Activated CD4-positive, alpha-beta T cell treated with anti-CD3 and anti-CD28 coated beads, Interleukin-2, amount 10 ng/mL, durations not matched to agents 7 days and 5 days (primary cell): Measurements from ENCODE around the gene HERC5. TPM values are rescaled to one million over a fixed set of nuclear protein-coding genes. Genes with fewer than 3 reads are reported as not detected.
"Not testable (repeated sequence)": the region's sequence is repeated elsewhere in the genome, so short reads cannot be mapped to it uniquely, and the experiment has no call there.

ENCODE experiments used
- CTCF ChIA-PET: fragments of 350-600 bp; sonication (Branson Sonifier 250); formaldehyde crosslinking; loops from one replicate; lab custom pipeline; 2021; ENCODE audit warnings: antibody characterized with exemption; lab: Charles Lee
- POLR2A ChIA-PET: fragments of 350-600 bp; sonication (Branson Sonifier 250); formaldehyde crosslinking; loops from one replicate; lab custom pipeline; 2021; ENCODE audit warnings: antibody characterized with exemption; lab: Charles Lee
- DNase-seq: peaks from one replicate; pipeline ENCODE4 v3.0.0-alpha.2; 2020
- H3K27ac Mint-ChIP-seq: one replicate; pipeline ENCODE4 v1.8.0; 2021; ENCODE audit warnings: mild to moderate bottlenecking, moderate library complexity, mixed read lengths
- H3K27me3 Mint-ChIP-seq: one replicate; pipeline ENCODE4 v1.8.0; 2021; ENCODE audit warnings: mixed read lengths
- H3K36me3 Mint-ChIP-seq: one replicate; pipeline ENCODE4 v1.8.0; 2021; ENCODE audit warnings: low read depth, mixed read lengths
- H3K4me1 Mint-ChIP-seq: one replicate; pipeline ENCODE4 v1.8.0; 2021; ENCODE audit warnings: mixed read lengths
- H3K4me3 Mint-ChIP-seq: one replicate; pipeline ENCODE4 v1.8.0; 2021; ENCODE audit warnings: mild to moderate bottlenecking, moderate library complexity, mixed read lengths
- H3K9me3 Mint-ChIP-seq: one replicate; pipeline ENCODE4 v1.8.0; 2021; ENCODE audit warnings: mixed read lengths
- total RNA-seq, 2 experiments: library from RNA; stranded (reverse); gene quantifications; one replicate each; pipeline ENCODE4 v1.2.3, GENCODE V29; 2021

HERC5 gene
- total RNA-seq, 2 experiments from 2014 or later: 47.8 to 49.2 TPM

DNA sequence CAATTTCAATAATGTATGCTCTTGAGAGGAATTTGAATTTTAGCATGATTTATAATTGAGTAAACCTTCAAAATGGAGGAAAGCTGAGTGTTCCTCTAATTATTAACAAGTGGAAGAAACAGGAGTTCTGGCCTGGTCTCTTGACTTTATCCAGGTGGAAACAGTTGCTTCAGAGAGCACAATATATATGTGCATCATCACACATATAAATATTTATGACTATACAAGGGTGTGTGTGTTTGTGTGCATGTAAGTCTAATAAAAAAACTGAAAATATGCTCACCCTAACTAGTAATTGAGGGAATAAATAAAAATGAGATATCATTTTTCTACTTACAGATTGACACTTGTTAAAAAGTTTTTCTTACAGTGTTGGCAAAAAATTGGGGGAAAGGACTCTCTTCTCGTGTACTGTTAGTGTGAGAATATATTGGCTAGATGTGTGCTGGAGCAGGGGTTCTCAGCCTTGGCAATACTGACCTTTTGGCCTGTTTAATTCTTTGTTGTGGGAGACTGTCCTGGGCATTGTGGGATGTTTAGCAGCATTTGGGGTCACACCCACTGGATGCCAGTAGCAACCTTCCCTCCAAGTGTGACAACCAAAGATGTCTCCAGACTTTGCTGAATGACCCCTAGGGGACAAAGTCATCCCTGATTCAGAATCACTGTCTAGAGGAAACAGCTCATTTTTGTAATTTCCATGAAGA is 20.8 kb upstream of the HERC5 start:
- H3K36me3 Mint-ChIP-seq: peaks cover 66% of the 10 kb centered on the region
- H3K4me3 Mint-ChIP-seq: no peak overlapping the region
- POLR2A ChIA-PET: no interaction called here
- no peak for DNase-seq
- H3K27ac Mint-ChIP-seq: no peak overlapping the region
- H3K9me3 Mint-ChIP-seq: peaks cover 7% of the 10 kb centered on the region
- CTCF ChIA-PET: no interaction called here
- H3K27me3 Mint-ChIP-seq: no peaks in the 10 kb centered on the region
- H3K4me1 Mint-ChIP-seq: peaks cover 8% of the 10 kb centered on the region

DNA sequence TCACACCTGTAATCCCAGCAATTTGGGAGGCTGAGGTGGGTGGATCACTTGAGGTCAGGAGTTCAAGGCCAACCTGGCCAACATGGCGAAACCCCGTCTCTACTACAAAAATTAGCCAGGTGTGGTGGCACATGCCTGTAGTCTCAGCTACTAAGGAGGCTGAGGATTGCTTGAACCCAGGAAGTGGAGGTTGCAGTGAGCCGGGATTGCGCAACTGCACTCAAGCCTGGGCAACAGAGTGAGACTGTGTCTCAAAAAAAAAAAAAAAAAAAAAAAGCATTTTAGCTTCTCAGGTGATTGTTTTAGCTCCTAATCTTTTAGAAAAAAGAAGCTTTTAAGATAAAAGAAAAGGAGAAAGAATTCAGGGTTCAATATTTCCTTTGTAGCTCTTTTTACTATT is 19.0 kb upstream of the HERC5 start:
- H3K9me3 Mint-ChIP-seq, POLR2A ChIA-PET, H3K4me3 Mint-ChIP-seq, H3K4me1 Mint-ChIP-seq, H3K27ac Mint-ChIP-seq, DNase-seq, H3K27me3 Mint-ChIP-seq: not testable (repeated sequence)
- CTCF ChIA-PET: interaction anchor here (1.4 to 1.9 kb wide), 4 partner anchors 9 to 71 kb away, joined by 3 to 8 read pairs (median 6); no protein-coding TSS in a partner anchor
- H3K36me3 Mint-ChIP-seq: peaks cover 73% of the 10 kb centered on the region

DNA sequence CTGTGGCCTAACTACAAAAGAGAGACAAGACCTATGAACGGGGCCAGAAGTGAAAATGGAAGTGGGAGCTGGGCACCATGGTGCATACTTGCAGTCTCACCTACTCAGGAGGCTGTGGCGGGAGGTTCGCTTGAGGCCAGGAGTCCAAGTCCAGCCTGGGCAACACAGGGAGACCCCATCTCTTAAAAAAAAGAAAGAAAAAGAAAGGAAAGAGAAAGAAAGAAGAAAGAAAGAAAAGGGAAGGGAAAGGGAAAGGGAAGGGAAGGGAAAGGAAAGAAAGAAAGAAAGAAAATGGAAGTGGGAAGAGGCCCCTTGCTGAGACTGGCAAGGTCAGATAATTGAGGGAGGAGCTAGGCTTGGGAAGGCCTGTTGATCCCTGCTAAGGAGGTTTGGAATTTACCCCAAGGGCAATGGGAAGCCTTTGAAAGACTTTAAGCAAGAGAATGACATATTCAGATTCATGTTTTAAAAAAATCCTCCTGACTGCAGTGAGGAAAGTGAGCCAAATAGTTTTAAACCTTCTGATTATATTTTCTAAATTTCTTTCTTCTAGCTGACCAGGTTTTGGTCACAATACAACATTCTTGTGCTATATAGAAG is 17.7 kb upstream of the HERC5 start:
- Mint-ChIP-seq H3K9me3 (peaks cover 2% of the 10 kb centered on the region), H3K4me1 (peaks cover 11% of the 10 kb centered on the region), H3K36me3 (peaks cover 72% of the 10 kb centered on the region), H3K27ac (peak overlapping the region; percentile 34), H3K4me3 (no peak overlapping the region), H3K27me3 (no peaks in the 10 kb centered on the region)
- CTCF ChIA-PET: interaction anchor here (0.7 to 1.9 kb wide), 3 partner anchors 7 to 17 kb away, joined by 3 to 6 read pairs (median 6); no protein-coding TSS in a partner anchor
- POLR2A ChIA-PET: no interaction called here
- DNase-seq: no peak

DNA sequence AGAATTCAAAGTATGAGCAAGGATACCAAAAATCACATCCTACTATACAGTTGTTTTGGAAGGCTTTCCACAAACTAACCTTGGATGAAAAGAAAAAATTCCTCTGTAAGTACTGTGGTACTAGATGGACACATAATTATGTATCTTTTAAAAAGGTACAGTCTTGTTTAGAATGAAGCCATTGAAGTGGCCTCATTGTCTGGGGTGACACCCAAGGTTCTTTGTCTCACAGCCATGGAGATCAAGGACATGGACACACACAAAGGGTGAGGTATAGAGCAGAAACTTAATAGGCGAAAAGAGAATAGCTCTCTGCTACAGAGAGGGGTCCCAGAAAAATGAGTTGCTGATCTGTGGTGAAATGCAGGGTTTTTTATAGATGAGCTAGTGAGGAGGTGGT is 16.8 kb upstream of the HERC5 start:
- Mint-ChIP-seq H3K27me3 (no peaks in the 10 kb centered on the region), H3K36me3 (peaks cover 68% of the 10 kb centered on the region), H3K4me1 (peaks cover 11% of the 10 kb centered on the region), H3K9me3 (peaks cover 2% of the 10 kb centered on the region), H3K4me3 (no peak overlapping the region), H3K27ac (no peak overlapping the region)
- ChIA-PET CTCF (interaction anchor here (1.2 to 2.2 kb wide), 2 partner anchors 9 to 15 kb away, joined by 3 to 6 read pairs; no protein-coding TSS in a partner anchor), POLR2A (no interaction called here)
- no peak for DNase-seq

DNA sequence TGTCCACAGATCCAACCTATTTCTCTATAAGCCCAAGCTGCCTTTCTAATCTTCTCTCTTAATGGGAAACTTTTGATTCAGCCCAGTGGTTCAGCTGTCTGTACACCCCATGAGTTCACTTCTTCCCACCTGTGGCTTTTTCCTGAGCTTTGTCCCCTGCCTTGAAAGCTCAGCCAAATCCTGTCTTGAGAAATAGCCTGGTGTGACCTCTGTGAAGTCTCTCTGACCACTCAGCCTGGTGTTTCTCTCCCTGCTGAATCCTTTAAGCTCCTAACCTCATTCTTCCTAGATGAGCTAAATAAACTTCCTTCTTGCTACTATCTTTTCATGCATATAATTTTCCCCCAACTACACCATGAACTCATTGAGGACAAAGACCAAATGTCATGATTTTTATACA is 15.2 kb upstream of the HERC5 start:
- Mint-ChIP-seq H3K27me3 (no peaks in the 10 kb centered on the region), H3K27ac (no peak overlapping the region), H3K9me3 (peaks cover 2% of the 10 kb centered on the region), H3K4me1 (peaks cover 11% of the 10 kb centered on the region), H3K36me3 (peaks cover 62% of the 10 kb centered on the region), H3K4me3 (no peak overlapping the region)
- POLR2A ChIA-PET: no interaction called here
- no peak for DNase-seq
- CTCF ChIA-PET: interaction anchor here (0.9 to 2.2 kb wide), 4 partner anchors 15 to 82 kb away, joined by 3 to 6 read pairs (median 4); partner anchors contain the start of genes HERC5 and PYURF

DNA sequence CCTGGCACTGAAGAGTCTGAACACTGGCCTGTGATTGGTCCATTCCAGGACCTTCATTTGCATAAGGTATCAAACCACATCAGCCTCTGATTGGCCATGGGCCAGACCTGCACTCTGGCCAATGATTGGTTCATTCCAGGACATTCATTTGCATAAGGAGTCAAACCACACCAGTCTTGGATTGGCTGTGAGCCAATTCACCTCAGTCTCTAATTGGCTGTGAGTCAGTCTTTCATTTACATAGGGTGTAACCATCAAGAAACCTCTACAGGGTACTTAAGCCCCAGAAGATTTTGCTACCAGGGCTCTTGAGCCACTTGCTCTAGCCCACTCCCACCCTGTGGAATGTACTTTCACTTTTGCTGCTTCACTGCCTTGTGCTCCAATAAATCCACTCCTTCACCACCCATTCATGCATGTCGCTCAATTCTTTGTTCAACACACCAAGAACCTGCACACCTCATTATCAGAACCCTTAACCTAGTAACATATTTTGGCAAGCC is 14.2 kb upstream of the HERC5 start:
- Mint-ChIP-seq H3K27me3 (no peaks in the 10 kb centered on the region), H3K36me3 (peaks cover 62% of the 10 kb centered on the region)
- CTCF ChIA-PET: no interaction called here

DNA sequence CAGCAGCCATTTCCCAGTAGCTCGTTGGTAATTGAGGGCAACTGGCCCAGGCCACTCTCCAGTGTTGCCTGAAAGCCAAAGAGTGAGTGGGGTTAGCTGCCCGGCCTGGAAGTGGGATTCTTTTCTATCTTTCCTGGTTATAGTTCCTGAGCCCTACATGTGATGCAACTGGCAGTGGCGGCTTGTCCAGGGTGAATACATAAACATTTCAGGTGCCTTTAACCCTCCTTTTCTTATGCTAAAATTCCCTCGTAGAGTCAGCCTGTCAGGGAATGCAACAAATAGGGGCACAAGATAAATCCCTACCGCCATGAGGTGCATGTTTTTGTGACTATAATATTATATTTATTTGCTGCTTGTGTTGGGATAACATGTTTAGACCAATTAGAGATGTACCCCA is 13.4 kb upstream of the HERC5 start:
- H3K36me3 Mint-ChIP-seq: peaks cover 67% of the 10 kb centered on the region
- CTCF ChIA-PET: no interaction called here
- no peaks in the 10 kb centered on the region for H3K27me3 Mint-ChIP-seq
- DNase-seq: no peak
- no peak overlapping the region for H3K4me3 Mint-ChIP-seq
- H3K27ac Mint-ChIP-seq: no peak overlapping the region
- POLR2A ChIA-PET: no interaction called here
- H3K9me3 Mint-ChIP-seq: peaks cover 2% of the 10 kb centered on the region
- H3K4me1 Mint-ChIP-seq: peaks cover 8% of the 10 kb centered on the region

More for the DNA sequence above, 14.2 kb upstream of the HERC5 start:
- no peak for DNase-seq
- H3K9me3 Mint-ChIP-seq: peaks cover 2% of the 10 kb centered on the region
- POLR2A ChIA-PET: no interaction called here
- peak overlapping the region; percentile 16 for H3K27ac Mint-ChIP-seq
- peaks cover 8% of the 10 kb centered on the region for H3K4me1 Mint-ChIP-seq
- no peak overlapping the region for H3K4me3 Mint-ChIP-seq

DNA sequence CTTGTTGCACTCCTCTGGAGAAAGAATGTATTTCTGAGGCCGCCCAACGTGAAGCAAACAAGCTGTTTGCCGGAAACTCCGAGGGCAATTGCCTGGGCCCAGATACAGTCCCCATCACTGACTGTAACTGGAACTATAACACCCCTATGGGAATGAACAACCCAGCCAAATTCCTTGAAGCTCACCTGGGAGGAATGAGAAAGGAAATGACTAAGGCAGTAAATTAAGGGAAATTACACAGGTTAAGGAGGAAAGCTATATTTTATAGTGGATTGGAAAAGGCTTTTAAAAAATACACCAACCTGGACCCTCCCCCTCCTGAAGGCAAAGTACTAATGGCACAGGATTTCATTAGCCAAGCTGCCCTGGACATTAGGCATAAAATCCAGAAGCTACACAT is 11.7 kb upstream of the HERC5 start:
- Mint-ChIP-seq H3K27ac (no peak overlapping the region), H3K9me3 (peaks cover 2% of the 10 kb centered on the region), H3K4me3 (no peak overlapping the region), H3K36me3 (peaks cover 59% of the 10 kb centered on the region), H3K4me1 (peaks cover 3% of the 10 kb centered on the region), H3K27me3 (no peaks in the 10 kb centered on the region)
- no peak for DNase-seq
- ChIA-PET POLR2A (interaction anchor here (0.5 kb wide), 1 partner anchor 10 kb away, joined by 4 read pairs; no protein-coding TSS in a partner anchor), CTCF (interaction anchor here (1.7 to 2.1 kb wide), 3 partner anchors 10 to 58 kb away, joined by 3 to 7 read pairs (median 6); partner anchors contain the start of gene HERC5)

DNA sequence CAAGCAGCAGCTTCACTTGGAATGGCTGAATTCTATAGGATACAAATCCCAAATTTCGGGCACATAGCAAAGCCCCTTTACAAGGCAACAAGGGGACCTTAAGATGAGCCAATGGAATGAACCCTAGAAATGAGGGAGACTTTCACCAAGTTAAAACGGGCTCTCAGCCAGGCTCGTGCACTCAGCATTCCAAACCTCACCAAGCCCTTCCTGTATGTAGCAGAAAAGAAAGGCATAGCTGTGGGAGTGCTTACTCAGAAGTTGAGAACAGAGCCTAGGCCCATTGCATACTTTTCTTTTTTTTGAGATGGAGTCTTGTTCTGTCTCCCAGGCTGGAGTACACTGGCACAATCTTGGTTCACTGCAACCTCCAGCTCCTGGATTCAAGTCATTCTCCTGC is 10.8 kb upstream of the HERC5 start:
- ChIA-PET POLR2A (interaction anchor here (0.5 kb wide), 1 partner anchor 11 kb away, joined by 4 read pairs; no protein-coding TSS in a partner anchor), CTCF (interaction anchor here (1.2 to 2.1 kb wide), 4 partner anchors 8 to 59 kb away, joined by 3 to 7 read pairs (median 4); partner anchors contain the start of gene HERC5)
- Mint-ChIP-seq H3K27ac (no peak overlapping the region), H3K9me3 (peaks cover 2% of the 10 kb centered on the region), H3K36me3 (peaks cover 56% of the 10 kb centered on the region), H3K27me3 (no peaks in the 10 kb centered on the region), H3K4me3 (no peak overlapping the region), H3K4me1 (peaks cover 4% of the 10 kb centered on the region)
- no peak for DNase-seq

DNA sequence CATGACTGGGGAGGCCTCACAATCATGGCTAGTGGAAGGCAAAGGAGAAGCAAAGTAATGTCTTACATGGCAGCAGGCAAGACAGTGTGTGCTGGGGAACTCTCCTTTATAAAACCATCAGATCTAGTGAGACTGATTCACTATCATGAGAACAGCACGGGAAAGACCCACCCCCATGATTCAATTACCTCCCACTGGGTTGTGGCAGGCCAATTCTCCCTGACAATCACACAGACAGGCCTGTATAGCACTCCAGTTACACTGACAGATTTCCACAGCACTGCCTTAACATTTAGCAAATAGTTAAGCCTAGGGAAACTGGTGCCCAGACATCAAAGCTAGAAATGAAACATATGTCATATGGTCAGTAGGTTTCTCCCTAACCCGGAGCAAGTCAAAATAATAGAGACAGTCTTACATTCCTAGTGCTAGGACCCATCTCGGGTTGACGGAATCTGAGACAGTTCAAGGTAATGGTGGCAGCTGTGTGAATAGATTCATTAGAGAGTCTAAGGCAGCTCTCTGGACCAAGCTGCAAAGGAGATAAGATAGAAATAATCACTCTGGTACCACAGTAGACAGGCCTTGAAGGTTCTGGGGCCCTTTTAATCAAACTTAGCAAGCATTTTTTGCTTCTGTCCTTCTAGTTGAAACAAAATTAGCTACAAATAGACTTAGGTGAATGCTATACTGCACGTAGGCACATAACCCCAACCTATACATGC is 9.4 kb upstream of the HERC5 start:
- Mint-ChIP-seq H3K4me1 (peaks cover 5% of the 10 kb centered on the region), H3K4me3 (no peak overlapping the region), H3K27ac (no peak overlapping the region), H3K9me3 (peaks cover 4% of the 10 kb centered on the region), H3K36me3 (peaks cover 48% of the 10 kb centered on the region), H3K27me3 (no peaks in the 10 kb centered on the region)
- ChIA-PET CTCF (interaction anchor here (1.1 to 1.6 kb wide), 3 partner anchors 10 to 51 kb away, joined by 3 to 5 read pairs (median 3); no protein-coding TSS in a partner anchor), POLR2A (no interaction called here)
- no peak for DNase-seq

DNA sequence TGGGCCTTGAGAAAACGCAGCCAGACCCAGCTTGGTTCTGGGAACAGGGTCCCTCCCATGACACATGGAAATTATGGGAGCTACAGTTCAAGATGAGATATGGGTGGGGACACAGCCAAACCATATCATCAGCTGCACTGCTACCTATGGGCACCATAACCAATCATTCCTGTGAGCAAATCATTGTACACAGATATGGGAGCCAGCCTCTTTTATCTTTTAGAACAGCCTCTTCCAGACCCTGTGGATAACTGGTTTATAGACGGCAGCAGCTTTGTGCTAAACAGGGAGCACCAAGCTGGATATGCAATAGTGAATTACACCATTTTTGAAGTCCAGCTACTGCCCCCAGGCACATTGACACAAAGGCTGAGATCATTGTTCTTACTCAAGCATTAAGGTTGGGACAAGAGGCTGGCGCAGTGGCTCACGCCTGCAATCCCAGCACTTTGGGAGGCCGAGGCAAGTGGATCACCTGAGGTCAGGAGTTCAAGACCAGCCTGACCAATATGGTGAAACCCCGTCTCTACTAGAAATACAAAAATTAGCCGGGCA is 8.6 kb upstream of the HERC5 start:
- peaks cover 40% of the 10 kb centered on the region for H3K36me3 Mint-ChIP-seq
- POLR2A ChIA-PET, H3K27ac Mint-ChIP-seq, H3K27me3 Mint-ChIP-seq, H3K9me3 Mint-ChIP-seq, H3K4me3 Mint-ChIP-seq, DNase-seq, H3K4me1 Mint-ChIP-seq: not testable (repeated sequence)
- CTCF ChIA-PET: interaction anchor here (1.0 to 1.6 kb wide), 3 partner anchors 10 to 33 kb away, joined by 3 to 5 read pairs (median 3); no protein-coding TSS in a partner anchor

DNA sequence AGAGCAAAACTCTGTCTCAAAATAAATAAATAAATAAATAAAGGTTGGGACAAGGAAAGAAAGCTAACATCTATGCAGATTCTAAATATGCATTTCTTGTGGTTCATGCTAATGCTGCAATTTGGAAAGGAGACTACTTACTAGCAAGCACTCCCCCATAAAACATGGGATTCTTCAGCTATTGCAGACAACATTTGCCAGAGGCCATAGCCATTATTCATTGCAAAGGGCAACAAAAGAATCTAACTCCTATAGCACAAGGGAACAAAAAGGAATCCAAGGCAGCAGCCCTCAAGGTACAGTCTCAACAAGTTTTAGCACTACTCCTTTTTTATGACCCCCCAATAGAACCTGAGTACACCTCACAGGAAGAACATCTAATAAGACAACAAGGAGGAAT is 8.0 kb upstream of the HERC5 start:
- Mint-ChIP-seq H3K4me3 (no peak overlapping the region), H3K27me3 (no peaks in the 10 kb centered on the region), H3K27ac (no peak overlapping the region), H3K4me1 (peaks cover 4% of the 10 kb centered on the region), H3K9me3 (peaks cover 6% of the 10 kb centered on the region), H3K36me3 (peaks cover 39% of the 10 kb centered on the region)
- POLR2A ChIA-PET: no interaction called here
- no peak for DNase-seq
- CTCF ChIA-PET: interaction anchor here (1.0 to 1.1 kb wide), 2 partner anchors 10 to 32 kb away, joined by 3 read pairs; no protein-coding TSS in a partner anchor
